ENCODE data around the gene EFEMP1. TPM values are rescaled to one million over a fixed set of nuclear protein-coding genes. Genes with fewer than 3 reads are reported as not detected.
A peak's percentile ranks its signal among the peaks of the same experiment; 100 is the strongest.

The EFEMP1 gene
- total and polyA plus RNA-seq, 4 donors: 0.65 to 11.5 (median 6.5) TPM

DNA sequence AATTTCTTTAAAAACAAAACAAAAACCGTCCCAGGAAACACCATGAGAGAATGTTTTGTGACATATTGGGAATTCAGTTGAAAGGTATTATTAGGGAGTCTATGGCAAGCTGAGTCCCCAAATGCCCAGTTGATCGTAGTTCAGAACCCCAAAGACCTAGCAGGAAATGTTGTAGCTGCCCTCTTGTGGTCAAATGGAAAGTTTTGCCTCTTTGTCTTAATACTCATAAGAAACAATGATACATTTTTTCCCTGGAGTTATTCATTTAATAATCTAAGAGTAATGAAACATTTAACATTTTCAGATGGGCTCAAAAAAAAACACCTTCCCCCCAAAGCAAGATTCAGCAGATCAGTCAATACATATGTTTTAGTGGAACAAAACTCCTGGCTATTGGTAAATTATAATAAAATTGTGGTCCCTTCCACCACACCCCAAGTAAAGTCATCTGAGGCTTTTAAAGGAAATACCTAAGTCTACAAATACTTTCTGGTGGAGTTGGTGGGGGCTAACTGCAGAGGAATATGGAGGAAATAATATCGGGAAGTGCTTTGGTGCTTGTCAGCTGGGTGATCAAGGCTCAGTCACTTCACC, 37.8 kb upstream of the EFEMP1 start:
- TF ChIP-seq SP1 (IDR thresholded peaks at IDR 0.05) (no peak), RAD21 (IDR thresholded peaks at IDR 0.05) (peak; percentile 74 to 76), CTCF (IDR thresholded peaks at IDR 0.05; ENCODE audit: low read depth, low read length, missing input control) (peak; percentile 51), GABPA (IDR thresholded peaks at IDR 0.05 in 1 of 2, conservative IDR thresholded peaks at IDR 0.05 in 1 of 2) (no peak)
- 20% methylated on average over 3 of the region's 3 CpGs for WGBS
- no peaks in the 10 kb centered on the region for H3K36me3 ChIP-seq (ENCODE audit: control insufficient read depth in 4 of 4, insufficient read depth in 3 of 4, low read depth in 1 of 4, low read length in 3 of 4)
- H3K9ac ChIP-seq (ENCODE audit: low read depth in 1 of 2, low read length in 2 of 2): no peak overlapping the region
- H3K9me3 ChIP-seq (ENCODE audit: control insufficient read depth in 4 of 4, low read length in 3 of 4): no peaks in the 10 kb centered on the region
- no peak overlapping the region for H3K4me3 ChIP-seq (ENCODE audit: low read depth in 1 of 3, low read length in 3 of 3)
- peaks cover 0 to 3% (median 0%) of the 10 kb centered on the region in 4 donors for H3K4me1 ChIP-seq (ENCODE audit: control insufficient read depth in 4 of 4, insufficient read depth in 4 of 4, low read length in 3 of 4)
- no peak for DNase-seq (ENCODE audit: low spot score)
- no peaks in the 10 kb centered on the region for H3K27me3 ChIP-seq (ENCODE audit: control insufficient read depth in 4 of 4, insufficient read depth in 4 of 4, low read length in 3 of 4)
- no peak overlapping the region for H3K27ac ChIP-seq (ENCODE audit: low read depth in 1 of 2, low read length in 2 of 2)

DNA sequence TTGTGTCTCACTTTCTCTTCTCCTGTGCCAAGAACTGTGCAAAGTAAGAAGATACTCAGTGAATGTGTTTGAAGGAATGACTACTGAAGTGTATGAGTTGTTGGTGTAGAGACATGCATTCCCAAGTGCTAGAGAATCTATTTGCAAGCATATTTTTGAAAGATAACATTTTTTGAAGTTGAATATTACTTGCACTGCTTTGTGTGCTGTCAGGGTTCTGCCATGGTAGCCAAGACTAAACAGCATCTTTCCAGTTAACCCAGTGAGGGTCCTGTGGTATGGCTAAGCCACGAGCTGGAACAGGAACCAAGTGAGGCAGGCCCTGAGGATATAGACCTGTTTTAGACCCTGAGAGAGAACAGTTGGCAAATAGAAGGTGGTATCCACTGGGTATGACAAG, 35.2 kb upstream of the EFEMP1 start:
- H3K9ac ChIP-seq (ENCODE audit: low read depth in 1 of 2, low read length in 2 of 2): no peak overlapping the region
- no peaks in the 10 kb centered on the region for H3K9me3 ChIP-seq (ENCODE audit: control insufficient read depth in 4 of 4, low read length in 3 of 4)
- H3K27me3 ChIP-seq (ENCODE audit: control insufficient read depth in 4 of 4, insufficient read depth in 4 of 4, low read length in 3 of 4): no peaks in the 10 kb centered on the region
- H3K27ac ChIP-seq (ENCODE audit: low read depth in 1 of 2, low read length in 2 of 2): no peak overlapping the region
- H3K36me3 ChIP-seq (ENCODE audit: control insufficient read depth in 4 of 4, insufficient read depth in 3 of 4, low read depth in 1 of 4, low read length in 3 of 4): no peaks in the 10 kb centered on the region
- WGBS: 36% methylated on average over 1 of the region's 1 CpG
- DNase-seq (ENCODE audit: low spot score): no peak
- no peak overlapping the region for H3K4me3 ChIP-seq (ENCODE audit: low read depth in 1 of 3, low read length in 3 of 3)
- TF ChIP-seq FOXA2 (IDR thresholded peaks at IDR 0.05) (no peak), GABPA (IDR thresholded peaks at IDR 0.05 in 1 of 2, conservative IDR thresholded peaks at IDR 0.05 in 1 of 2) (no peak), EGR1 (IDR thresholded peaks at IDR 0.05; ENCODE audit: low read depth in 2 of 2) (no peak), YY1 (IDR thresholded peaks at IDR 0.05) (no peak), HNF4G (IDR thresholded peaks at IDR 0.05) (no peak), JUND (IDR thresholded peaks at IDR 0.05) (no peak), NR2F2 (IDR thresholded peaks at IDR 0.05) (no peak)
- TF ChIP-seq, protein P1, sequence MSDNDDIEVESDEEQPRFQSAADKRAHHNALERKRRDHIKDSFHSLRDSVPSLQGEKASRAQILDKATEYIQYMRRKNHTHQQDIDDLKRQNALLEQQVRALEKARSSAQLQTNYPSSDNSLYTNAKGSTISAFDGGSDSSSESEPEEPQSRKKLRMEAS (IDR thresholded peaks at IDR 0.05): no peak
- TF ChIP-seq, protein P2, sequence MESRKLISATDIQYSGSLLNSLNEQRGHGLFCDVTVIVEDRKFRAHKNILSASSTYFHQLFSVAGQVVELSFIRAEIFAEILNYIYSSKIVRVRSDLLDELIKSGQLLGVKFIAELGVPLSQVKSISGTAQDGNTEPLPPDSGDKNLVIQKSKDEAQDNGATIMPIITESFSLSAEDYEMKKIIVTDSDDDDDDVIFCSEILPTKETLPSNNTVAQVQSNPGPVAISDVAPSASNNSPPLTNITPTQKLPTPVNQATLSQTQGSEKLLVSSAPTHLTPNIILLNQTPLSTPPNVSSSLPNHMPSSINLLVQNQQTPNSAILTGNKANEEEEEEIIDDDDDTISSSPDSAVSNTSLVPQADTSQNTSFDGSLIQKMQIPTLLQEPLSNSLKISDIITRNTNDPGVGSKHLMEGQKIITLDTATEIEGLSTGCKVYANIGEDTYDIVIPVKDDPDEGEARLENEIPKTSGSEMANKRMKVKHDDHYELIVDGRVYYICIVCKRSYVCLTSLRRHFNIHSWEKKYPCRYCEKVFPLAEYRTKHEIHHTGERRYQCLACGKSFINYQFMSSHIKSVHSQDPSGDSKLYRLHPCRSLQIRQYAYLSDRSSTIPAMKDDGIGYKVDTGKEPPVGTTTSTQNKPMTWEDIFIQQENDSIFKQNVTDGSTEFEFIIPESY (IDR thresholded peaks at IDR 0.05): no peak
- H3K4me1 ChIP-seq (ENCODE audit: control insufficient read depth in 4 of 4, insufficient read depth in 4 of 4, low read length in 3 of 4): peaks cover 0 to 2% (median 0%) of the 10 kb centered on the region in 4 donors

DNA sequence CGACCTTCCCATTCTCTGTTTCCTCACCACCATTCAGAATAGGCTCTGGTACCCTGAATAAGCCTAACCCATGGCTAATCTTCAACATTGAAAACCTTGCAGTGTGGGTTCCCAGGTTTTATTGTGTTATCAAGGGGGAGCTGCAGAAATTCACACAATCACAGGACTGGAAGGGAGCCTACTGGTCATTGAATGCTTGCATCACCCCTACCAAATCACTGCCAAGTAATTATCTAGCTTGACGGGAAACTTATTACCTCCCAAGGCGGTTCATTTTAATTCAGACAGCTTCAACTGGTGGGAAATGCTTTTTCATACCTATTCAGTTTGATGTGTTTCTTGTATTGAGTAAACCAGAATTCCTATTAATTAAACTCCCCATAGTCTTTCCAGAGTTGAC, 33.6 kb upstream of the EFEMP1 start:
- H3K9me3 ChIP-seq (ENCODE audit: control insufficient read depth in 4 of 4, low read length in 3 of 4): no peaks in the 10 kb centered on the region
- no peaks in the 10 kb centered on the region for H3K27me3 ChIP-seq (ENCODE audit: control insufficient read depth in 4 of 4, insufficient read depth in 4 of 4, low read length in 3 of 4)
- peaks cover 0 to 2% (median 0%) of the 10 kb centered on the region in 4 donors for H3K4me1 ChIP-seq (ENCODE audit: control insufficient read depth in 4 of 4, insufficient read depth in 4 of 4, low read length in 3 of 4)
- WGBS: 80% methylated on average over 3 of the region's 3 CpGs
- no peak for DNase-seq (ENCODE audit: low spot score)
- no peak overlapping the region for H3K27ac ChIP-seq (ENCODE audit: low read depth in 1 of 2, low read length in 2 of 2)
- TF ChIP-seq SP1 (IDR thresholded peaks at IDR 0.05) (no peak), CTCF (IDR thresholded peaks at IDR 0.05; ENCODE audit: low read depth, low read length, missing input control) (no peak), GABPA (IDR thresholded peaks at IDR 0.05 in 1 of 2, conservative IDR thresholded peaks at IDR 0.05 in 1 of 2) (no peak), RXRA (IDR thresholded peaks at IDR 0.05) (no peak), HNF4G (IDR thresholded peaks at IDR 0.05) (no peak), JUND (IDR thresholded peaks at IDR 0.05) (no peak), HNF4A (conservative IDR thresholded peaks at IDR 0.05) (no peak), FOXA2 (IDR thresholded peaks at IDR 0.05) (no peak), REST (IDR thresholded peaks at IDR 0.05) (no peak), FOXA1 (IDR thresholded peaks at IDR 0.05) (no peak)
- H3K9ac ChIP-seq (ENCODE audit: low read depth in 1 of 2, low read length in 2 of 2): no peak overlapping the region
- H3K4me3 ChIP-seq (ENCODE audit: low read depth in 1 of 3, low read length in 3 of 3): no peak overlapping the region
- no peaks in the 10 kb centered on the region for H3K36me3 ChIP-seq (ENCODE audit: control insufficient read depth in 4 of 4, insufficient read depth in 3 of 4, low read depth in 1 of 4, low read length in 3 of 4)
